NCI-H2107 treated with DMSO at 0.1 percent for 48 hours (cell line): ENCODE results near the gene SGCA.

Source experiments
- DNase-seq: peaks from one replicate; lab custom pipeline; 2025; ENCODE audit not compliant: unreplicated experiment; lab: John Stamatoyannopoulos, UW

Gene SGCA

GRCh38 chr17:50149091-50149416, 16.8 kb upstream of the SGCA start:
- no peak for DNase-seq

GRCh38 chr17:50149417-50150353, 16.1 kb upstream of the SGCA start:
- no peak for DNase-seq

- DNase-seq = no peak
Observed at GRCh38 chr17:50150354-50151040, 15.3 kb upstream of the SGCA start, which contains the start of gene PPP1R9B. Gene PPP1R9B, minus strand, starts transcription at chr17:50150677. Its CDS starts 164 bp downstream, at chr17:50150513.

GRCh38 chr17:50151041-50151936, 14.5 kb upstream of the SGCA start:
- DNase-seq = peak; percentile 25

GRCh38 chr17:50151937-50152547, 13.8 kb upstream of the SGCA start:
- DNase-seq = peak; percentile 71

GRCh38 chr17:50152736-50153135, 13.1 kb upstream of the SGCA start:
- DNase-seq = no peak

- no peak for DNase-seq
Observed at GRCh38 chr17:50153650-50154575, 11.9 kb upstream of the SGCA start.

GRCh38 chr17:50154604-50155003, 11.2 kb upstream of the SGCA start:
- no peak for DNase-seq

- no peak for DNase-seq
Observed at GRCh38 chr17:50155115-50155819, 10.5 kb upstream of the SGCA start.

GRCh38 chr17:50157891-50158290, 7.9 kb upstream of the SGCA start:
- no peak for DNase-seq

- DNase-seq = peak; percentile 78
Observed at GRCh38 chr17:50161023-50161910, 4.5 kb upstream of the SGCA start.

- no peak for DNase-seq
Observed at GRCh38 chr17:50161911-50162288, 3.9 kb upstream of the SGCA start.

- DNase-seq = no peak
Observed at GRCh38 chr17:50162466-50163254, 3.1 kb upstream of the SGCA start.

- no peak for DNase-seq
Observed at GRCh38 chr17:50163843-50164696, 1.7 kb upstream of the SGCA start.

- no peak for DNase-seq
Observed at GRCh38 chr17:50164697-50164988, 1.2 kb upstream of the SGCA start.

GRCh38 chr17:50165066-50165465, 739 bp upstream of the SGCA start:
- no peak for DNase-seq

GRCh38 chr17:50165466-50165865, 339 bp upstream of the SGCA start:
- no peak for DNase-seq
